GM18520 (cell line): ENCODE data around the gene MGMT.

Source experiments
- ATAC-seq: cut with Tn5 transposase; IDR thresholded peaks from one replicate; pipeline ENCODE4 v1.9.1; 2021; ENCODE audit not compliant: unreplicated experiment

The MGMT gene

GRCh38 chr10:129816656-129817045 lies 349.6 kb downstream of the MGMT start:
- no peak for ATAC-seq
